GM13976 (cell line): ENCODE data around the gene DNAJB6.

Experiments used
- DNase-seq: peaks from one replicate; pipeline ENCODE4 v3.0.0; 2012; ENCODE audit warnings: low spot score
- CTCF ChIP-seq: IDR thresholded peaks from 2 replicates; pipeline ENCODE4 v1.5.1; 2012; ENCODE audit warnings: borderline replicate concordance, mild to moderate bottlenecking; ENCODE audit not compliant: insufficient read depth; ENCODE audit errors: extremely low read depth, missing control alignments, control extremely low read depth
- in situ Hi-C: fragments of 300-500 bp; cut with MboI; formaldehyde crosslinking; loops from one replicate; pipeline ENCODE4 v1.12.0; 2022; ENCODE audit warnings: low sequenced_read_pairs, mixed read lengths, inconsistent platforms; ENCODE audit not compliant: unreplicated experiment

Gene DNAJB6

GRCh38 chr7:157432541-157432956 lies 95.7 kb downstream of the DNAJB6 start:
- in situ Hi-C loops, result loop anchor here (25.0 kb wide), 1 partner anchor 855 kb away; no protein-coding TSS in a partner anchor
- no peak for TF ChIP-seq CTCF
- DNase-seq, result no peak

- TF ChIP-seq CTCF, result peak; percentile 61
- in situ Hi-C loops, result loop anchor here (25.0 kb wide), 1 partner anchor 854 kb away; no protein-coding TSS in a partner anchor
- DNase-seq, result peak; percentile 78
Measured at GRCh38 chr7:157432957-157433576, 96.3 kb downstream of the DNAJB6 start.

DNA sequence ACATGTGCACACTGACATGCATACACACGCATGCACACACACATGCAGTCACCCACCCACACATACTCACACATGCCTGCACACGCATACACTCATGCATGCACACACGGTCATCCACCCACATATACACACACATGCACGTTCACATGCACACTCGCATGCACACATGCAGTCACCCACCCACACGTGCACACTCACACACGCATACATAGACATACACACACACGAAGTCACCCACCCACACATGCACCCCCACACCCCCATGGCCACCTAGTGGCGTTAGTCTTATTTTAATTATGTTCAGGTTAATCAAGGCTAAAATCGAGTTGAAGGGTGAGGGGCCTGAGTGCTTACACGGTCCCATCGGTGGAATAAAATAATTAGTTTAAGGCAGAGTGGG lies 96.8 kb downstream of the DNAJB6 start:
- TF ChIP-seq CTCF, result no peak
- in situ Hi-C loops, result loop anchor here (25.0 kb wide), 1 partner anchor 854 kb away; no protein-coding TSS in a partner anchor
- no peak for DNase-seq

DNA sequence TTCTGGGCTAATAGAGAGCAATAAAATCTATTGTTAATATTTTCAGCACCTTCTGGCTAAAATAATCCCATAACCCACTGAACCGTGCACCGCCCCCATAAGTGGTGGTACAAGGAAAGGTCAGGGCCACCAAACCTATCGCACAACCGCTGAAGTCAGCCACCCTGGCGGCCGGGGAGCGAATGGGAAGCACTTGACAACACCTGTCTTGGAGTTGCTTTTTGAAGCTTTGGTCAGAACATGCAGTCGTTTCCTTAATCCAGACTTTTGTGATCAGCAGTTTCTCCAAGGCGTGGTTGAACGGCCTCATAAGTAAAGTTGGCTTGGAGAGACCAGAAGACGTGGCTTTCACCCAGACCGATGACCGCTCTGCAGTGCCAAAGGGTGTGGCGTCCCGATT lies 97.4 kb downstream of the DNAJB6 start:
- no peak for DNase-seq
- TF ChIP-seq CTCF, result no peak
- in situ Hi-C loops, result loop anchor here (25.0 kb wide), 1 partner anchor 853 kb away; no protein-coding TSS in a partner anchor

GRCh38 chr7:157434701-157435100 lies 97.9 kb downstream of the DNAJB6 start:
- no peak for DNase-seq

GRCh38 chr7:157436076-157436475 lies 99.3 kb downstream of the DNAJB6 start:
- DNase-seq, result no peak
- in situ Hi-C loops, result loop anchor here (25.0 kb wide), 1 partner anchor 851 kb away; no protein-coding TSS in a partner anchor
- no peak for TF ChIP-seq CTCF

More at GRCh38 chr7:157434701-157435100, 97.9 kb downstream of the DNAJB6 start:
- TF ChIP-seq CTCF, result no peak
- in situ Hi-C loops, result loop anchor here (25.0 kb wide), 1 partner anchor 853 kb away; no protein-coding TSS in a partner anchor
